GM21619 (cell line): Measurements from ENCODE around the gene BCL10.
A peak's percentile ranks its signal among the peaks of the same experiment; 100 is the strongest.

Experiments
- ATAC-seq: cut with Tn5 transposase; IDR thresholded peaks from one replicate; pipeline ENCODE4 v1.9.1; 2021; ENCODE audit not compliant: unreplicated experiment

BCL10 gene

DNA sequence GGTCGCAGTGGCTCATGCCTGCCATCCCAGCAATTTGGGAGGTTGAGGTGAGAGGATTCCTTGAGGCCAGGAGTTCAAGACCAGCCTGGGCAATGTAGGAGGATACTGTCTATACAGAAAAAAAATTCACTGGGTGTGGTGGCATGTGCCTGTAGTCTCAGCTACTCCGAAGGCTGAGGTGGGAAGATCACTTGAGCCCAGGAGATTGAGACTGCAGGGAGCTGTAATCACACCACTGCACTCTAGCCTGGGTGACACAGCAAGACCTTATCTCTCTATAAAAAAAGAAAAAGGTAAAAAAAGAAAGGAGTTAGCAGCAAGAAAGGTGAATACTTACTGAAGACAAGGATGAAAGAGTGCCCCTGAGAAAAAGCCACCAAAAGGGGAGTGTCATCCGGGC, 23.7 kb upstream of the BCL10 start:
- ATAC-seq = no peak

DNA sequence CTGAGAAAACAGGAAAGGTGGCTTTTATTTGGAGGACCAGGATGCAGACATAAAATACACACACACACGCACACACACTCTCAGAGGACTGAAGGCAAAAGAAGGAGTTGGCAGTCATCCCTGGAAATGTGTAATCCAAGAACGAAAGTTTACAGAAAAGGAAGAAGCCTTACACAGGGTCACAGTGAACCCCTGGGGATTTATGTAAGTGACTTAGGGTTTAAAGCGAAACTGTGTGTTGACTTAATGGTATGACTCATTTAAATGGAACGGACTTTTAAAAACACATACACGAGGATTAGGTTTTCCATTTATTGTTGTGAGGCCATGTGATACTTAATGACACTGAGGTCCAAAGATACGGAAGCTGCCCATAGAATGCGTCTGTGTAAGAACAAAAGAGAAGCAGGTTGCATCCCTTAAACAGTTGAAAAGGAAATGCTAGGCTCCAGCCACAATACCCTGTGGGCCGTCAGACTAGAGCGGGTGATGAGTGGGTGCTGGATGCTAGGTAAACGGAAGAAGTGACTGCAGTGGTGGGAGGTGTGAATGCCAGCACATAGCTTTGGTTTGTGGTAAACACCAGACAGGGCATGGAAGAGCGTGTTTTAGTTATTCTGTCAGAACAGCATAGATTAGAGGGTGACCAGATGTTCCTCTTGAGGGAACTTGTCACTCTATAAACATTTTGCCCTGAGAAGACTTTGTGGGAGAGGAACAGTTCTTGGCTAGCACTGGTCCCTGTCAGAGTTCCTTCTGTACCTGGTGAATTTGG, 21.6 kb upstream of the BCL10 start:
- ATAC-seq = peak; percentile 82

DNA sequence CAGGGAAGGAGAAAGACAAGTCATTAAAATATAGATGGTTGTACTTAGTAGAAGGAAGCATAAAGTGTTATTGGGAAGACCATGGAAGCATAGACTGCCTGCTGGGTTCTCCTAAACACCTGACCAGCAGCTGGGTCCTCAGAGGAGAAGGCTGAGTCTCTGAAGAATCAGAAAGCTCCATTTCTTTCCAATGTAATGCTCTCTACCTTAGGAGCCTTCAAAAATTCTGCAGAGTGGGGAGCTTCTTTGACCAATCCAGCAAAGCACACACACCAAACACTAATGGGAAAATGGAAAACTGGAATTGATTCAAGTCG, 21.1 kb upstream of the BCL10 start:
- no peak for ATAC-seq

DNA sequence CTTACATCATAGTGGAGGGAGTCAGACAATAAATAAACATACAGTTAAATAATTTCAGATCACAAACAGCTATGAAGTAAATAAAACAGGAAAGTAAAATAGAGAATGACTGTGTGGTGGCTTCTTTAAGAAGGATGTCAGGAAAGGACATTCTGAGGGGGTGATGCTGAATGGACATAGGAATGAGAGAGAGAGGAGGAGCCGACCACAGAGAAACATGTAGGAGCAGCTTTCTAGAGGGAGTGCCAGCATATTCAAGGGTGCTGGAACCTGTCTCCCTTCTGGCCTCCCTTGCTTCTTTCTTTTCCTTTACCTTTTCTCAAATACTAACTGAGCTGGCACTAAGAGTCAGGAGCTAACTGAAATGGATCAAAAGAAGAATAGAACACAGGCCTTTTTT, 20.5 kb upstream of the BCL10 start:
- ATAC-seq = no peak

DNA sequence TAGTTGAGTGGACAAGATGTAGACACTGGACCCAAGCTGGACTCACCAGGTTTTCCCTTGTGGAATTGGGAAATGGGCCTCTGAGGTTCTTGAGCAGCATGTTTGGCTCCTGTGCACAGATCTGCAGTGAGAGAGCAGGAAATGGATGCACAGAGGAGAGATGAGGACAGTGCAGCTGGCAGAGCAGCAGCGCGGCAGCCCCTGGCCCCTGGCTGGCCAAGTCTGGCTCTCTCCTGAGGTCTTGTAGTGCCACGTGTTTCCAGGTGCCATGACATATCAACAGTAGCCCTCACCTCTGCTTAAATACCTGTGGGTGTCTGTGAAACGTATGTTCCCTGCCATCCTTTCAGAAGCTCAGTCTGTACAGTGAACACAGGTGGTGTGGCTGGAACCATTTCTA, 19.2 kb upstream of the BCL10 start:
- ATAC-seq = no peak

DNA sequence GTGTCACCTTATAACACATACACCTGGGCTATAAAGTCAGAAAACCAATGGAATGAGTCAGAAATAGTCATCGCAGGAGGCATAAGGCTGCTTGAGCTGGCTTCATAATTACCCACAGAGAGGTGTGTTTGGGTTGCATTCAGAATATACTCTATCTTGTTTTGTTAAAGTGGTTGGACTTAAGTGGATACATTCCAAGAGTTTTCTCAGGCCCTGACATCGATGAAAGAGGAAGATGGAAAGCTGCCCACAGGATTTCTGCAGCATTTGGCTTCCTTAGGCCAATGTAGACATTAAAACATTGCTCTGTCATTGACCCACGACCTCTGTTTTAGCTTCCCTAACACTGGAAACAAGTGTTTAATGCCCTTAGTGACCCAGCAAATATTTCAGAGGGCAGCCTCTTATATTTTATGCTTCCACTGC, 18.6 kb upstream of the BCL10 start:
- ATAC-seq = no peak

DNA sequence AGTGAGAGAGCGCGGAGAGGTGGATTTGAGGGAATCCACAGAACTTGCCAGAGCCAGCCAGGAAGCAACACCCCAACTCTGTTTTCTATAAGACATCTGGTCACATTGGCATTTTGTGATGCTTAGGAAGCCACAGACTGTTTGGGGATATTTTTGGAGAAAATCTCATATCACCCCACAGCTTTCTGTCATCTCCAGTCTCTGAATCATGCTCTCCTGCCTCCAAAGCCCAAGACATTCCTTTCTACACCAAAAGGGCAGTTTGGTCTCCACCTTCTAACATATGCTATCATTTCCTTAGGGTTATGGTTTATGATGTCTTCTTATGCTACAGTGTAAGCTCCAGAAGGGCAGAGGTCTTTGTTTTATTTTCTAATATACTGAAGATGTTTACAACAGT, 14.4 kb upstream of the BCL10 start:
- no peak for ATAC-seq

DNA sequence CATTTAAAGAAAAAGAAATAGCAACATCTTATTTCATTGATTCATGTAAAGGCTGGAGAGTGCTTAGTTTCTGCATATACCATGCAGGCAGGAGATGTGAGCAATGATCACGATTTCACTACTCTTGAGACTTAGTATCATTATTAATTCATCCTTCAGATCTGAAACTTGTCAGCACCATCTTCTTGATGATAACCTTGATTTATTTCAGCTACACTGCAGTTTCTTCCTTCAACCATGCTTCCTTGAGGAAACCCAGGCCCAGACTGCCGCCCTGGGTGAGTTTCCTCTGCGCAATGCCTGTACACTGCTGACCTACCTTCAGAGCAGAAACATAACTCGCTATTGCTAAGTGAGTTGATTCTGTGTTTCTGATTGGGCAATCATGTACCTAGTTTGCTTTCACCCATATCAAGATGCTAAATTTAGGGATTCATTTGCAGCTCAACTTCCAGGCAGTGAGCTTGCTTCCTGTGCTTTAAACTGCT, 13.5 kb upstream of the BCL10 start:
- no peak for ATAC-seq

DNA sequence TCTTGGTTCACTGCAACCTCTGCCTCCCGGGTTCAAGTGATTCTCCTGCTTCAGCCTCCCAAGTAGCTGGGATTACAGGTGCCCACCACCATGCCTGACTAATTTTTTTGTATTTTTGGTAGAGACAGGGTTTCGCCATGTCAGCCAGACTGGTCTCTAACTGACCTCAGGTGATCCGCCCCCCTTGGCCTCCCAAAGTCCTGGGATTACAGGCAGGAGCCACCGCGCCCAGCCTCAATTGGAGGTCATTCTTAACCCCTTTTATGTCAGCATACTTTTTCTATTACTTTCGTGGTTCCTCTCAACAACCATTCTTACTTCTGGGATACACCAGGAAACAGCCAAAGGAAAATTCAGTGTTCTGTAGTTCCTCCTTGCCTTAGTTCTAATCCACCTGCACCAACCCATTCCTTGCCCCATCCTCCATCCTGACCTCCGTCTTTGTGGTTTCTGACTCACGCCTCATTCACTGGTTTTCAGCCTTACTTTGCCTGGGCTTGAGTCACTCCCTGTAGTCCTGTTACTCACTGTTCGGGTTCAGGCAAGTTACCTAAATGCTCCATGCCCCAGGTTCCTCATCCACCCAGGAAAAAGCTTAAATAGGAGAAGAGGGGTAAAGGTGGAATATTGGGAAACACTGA, 12.9 kb upstream of the BCL10 start:
- no peak for ATAC-seq

DNA sequence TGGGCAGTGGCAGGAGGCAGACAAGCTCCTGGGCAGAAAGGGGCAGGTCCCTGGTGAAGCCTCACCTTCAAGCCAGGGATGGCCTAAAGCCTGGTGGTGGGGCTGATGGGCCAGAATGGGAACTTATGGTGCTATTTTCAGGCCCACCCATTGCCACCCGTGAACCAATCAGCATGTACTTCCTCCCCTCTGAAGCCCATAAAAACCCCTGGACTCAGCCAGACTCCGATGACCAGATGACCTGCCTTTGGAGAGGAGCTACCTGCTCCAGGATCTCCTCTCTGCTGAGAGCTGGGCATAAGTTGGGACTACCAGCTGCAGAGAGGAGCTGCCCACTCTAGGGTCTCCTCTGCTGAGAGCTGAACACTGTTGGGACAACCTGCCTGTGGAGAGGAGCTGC, 7.8 kb upstream of the BCL10 start:
- no peak for ATAC-seq

DNA sequence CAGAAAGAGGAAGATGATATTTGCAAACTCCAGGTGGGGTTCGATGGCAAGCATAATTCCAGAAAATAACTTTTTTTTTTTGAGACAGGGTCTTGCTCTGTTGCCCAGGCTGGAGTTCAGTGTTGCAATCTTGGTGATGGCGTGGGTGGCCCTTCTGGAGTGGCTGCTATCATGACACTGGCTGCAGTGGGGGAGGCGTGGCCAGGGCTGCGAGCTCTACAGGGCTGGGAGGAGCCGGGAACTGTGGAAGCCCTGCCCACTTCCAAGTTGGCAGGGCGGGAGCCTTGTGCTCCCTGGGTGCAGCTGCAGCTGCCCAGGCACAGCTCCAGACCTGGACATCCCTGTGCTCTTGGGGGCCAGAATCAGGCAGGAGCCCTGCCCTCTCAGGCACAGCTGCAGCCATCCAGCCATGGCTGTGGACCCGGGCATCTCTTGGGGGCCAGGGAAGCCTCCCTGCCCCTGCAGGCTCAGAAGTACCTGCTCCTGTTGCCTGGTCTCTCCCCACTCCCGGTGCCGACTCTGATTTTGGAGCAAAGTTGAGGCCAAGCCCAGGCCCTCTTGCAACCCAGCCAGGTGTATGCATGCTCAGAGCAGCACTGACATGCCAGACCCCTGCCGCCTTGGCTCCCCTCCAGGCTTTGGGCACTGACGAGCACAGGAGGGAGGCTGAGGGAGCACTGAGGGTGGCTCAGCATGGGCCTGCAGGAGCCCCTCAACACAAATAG, 7.2 kb upstream of the BCL10 start:
- ATAC-seq = no peak

DNA sequence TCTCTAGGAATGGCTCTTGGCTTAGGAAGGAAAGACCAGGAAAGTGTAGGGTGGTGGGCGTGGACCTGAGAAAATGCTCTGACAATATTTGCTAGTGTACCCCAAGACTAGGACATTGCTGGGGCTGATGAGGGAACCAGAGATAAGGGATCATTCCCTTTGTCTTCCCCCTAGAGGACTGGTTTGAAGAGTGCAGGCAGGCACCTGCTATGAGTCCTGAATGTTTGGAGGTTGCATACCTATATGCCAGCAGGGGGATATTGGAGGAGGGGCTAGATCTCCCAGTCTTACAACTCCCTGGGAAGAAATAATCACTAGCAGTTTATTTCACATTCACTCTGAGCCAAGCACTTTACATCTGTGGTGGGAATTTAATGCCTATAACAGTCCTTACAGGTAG, 6.0 kb upstream of the BCL10 start:
- ATAC-seq = no peak

DNA sequence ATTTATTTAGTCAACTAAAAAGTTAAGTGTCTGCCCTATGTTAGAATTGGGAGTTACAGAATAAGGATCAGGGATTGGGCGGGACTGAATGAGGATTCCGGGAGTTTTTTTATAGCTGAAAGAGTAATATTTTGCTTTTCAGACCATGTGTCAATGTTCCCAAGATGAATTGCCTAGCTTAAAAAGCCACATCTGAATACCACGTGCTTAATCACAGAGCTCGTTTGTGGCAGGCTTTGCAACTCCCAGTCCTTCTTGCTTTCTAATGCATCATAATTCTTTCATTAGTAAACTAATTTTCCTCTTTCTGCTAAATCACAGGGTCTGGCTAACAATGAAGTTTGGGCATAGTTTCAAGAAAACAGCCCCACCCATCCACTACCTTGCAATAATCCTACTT, 4.2 kb upstream of the BCL10 start:
- no peak for ATAC-seq

DNA sequence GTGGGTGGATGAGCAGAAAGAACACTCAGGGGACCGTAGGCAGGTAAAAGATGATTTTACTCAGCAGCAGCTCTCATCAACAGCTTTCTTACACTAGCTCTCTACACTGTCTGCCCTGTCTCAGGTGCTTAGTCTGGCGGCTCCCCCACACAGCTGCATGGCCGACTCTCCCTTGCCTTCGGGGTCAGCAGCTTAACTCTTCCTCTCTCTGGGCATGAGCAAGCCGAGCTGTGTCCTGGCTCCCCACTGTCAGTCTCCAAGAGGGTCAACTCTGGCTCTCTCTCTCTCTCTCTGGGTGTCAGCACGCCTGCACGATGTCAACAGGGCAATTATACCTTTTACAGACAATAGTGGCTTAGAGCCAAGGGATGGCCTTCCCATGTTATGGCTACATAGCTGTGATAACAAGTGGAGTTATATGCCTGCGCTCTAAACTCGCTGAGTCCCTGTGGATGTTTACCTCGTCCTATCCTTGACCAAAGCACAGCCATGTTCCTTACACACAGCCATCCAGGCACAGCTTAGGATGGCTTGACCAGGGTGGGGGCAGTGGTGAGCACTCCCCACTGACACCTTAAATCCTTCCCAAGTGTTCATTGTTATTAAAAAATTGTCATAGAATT, 3.1 kb upstream of the BCL10 start:
- ATAC-seq = no peak

DNA sequence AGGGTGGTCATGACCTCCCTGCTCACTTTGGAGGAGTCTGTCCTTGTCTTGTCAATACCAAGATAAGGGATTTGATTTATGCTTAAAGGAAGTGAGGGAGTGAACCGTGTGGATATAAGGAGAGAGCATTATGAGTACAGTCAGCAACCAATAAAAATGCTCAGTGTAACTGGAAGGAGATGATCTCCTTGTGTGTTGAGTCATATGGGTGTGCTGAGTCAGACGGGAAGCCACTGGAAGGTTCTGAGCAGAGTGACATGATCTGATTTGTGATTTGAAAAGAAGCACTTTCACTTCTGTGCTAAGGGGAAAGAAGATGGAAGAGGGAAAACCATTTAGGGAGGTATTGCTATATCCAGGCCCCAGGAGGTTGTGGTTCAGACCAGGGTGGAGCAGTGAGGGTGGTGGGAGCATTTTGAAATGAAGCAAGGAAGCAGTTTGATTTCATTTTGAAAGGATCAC, 2.5 kb upstream of the BCL10 start:
- ATAC-seq = no peak

DNA sequence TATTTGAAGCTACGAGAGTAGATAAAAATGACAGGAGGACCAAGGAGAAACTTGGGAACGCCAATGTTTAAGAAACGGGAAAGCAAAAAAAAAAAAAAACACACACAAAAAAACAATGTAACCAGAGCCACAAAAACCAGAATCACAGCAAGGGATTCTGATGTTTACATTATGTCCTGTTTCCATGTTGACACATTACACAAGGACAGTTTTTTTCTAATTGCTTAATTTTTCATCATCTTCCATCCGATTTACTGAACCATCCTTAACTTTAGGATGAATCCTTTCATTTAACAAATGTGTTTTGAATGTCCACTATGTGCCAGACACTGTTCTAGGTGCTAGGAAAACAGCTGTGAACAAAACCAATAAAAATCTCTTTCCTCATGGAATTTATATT, 1.4 kb upstream of the BCL10 start:
- no peak for ATAC-seq

DNA sequence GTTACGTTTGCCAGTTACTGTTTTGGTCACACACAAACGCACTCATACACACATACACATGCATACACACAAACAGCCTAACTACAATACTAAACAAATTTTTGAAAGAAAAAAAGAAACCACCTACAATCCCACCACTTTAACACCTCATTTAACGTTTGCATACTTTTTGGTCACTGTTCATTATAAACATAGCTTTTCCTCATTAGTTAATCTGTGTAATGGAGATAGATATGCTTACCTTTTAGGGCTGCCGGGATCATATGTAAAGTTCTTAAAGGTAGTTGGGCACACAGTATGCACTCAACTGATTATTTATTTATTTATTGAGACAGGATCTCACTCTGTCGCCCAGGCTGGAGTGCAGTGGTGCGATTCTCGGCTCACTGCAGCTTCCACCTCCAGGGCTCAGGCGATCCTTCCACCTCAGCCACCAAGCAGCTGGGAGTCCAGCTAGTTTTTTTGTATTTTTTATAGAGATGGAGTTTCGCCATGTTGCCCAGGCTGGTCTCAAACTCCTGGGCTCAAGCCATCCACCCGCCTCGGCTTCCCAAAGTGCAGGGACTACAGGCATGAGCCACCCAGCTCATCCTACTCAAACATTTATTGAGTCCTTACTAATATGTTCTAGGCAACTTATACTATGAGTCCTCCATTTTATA, 677 bp upstream of the BCL10 start:
- no peak for ATAC-seq

DNA sequence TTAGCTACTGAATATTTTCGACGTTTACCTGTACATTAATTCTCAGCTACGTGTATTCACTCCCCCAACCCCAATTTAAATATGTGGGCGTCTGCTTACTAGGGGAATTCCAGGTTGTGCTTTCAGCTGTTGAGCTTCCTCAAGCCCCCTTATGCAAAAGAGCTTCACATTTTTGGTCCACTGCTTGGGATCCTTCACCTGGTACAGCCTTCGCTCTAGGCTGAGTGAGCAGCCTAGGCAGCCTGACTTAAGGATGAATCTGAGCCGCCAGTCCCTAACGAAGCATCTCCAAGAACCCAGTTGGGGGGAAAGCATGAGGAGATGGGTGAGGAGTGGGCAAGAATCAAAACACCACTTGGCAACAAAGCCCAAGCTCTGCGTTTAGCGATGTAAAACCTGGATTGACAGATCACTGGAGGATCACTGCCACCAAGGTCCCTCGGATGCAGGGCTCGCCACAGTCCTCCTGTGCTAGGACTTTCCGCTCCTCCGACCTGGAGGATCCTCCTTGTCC, 674 bp downstream of the BCL10 start:
- no peak for ATAC-seq

DNA sequence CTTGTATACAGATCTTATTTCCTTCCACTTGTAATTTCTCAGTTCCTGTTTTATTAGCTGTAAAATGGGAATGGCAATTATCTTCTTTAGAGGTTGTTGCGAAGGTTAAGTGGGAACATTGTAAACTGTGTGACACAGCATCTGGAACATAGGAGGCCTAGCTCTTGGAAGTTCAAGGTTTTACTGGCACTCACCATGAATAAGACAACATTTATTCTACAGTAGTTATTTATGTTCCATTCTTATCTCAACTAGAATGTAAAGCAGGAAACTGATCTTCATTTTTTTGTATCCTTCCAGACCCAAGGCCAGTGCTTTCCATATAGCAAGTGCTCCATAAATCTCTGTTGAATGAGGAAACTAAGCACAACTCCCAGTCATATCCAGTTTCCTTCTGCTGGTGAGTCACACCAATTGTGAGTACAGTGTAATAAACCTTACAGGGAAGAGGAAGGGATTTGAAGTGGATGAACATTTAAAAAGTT, 1.4 kb downstream of the BCL10 start:
- ATAC-seq = no peak

DNA sequence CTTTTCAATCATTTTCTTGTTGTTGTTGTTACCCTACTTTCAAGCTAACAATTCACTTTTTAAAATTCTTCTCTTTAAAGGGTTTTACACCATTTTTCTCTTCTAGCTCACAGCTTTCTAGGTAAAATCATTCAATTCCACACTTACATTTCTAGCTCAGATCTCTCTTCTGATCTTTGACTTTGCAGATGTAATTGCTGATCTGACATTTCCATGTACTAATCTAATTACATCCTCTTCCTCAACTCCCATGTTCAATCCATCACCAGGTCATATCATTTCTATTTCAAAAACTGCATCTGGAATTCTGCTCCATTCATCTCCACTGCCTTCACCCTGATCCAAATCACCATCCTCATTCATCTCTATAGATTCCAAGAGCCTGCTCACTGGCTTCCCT, 3.0 kb downstream of the BCL10 start:
- ATAC-seq = no peak
